Measurements from ENCODE around the gene VPS54.

DNA sequence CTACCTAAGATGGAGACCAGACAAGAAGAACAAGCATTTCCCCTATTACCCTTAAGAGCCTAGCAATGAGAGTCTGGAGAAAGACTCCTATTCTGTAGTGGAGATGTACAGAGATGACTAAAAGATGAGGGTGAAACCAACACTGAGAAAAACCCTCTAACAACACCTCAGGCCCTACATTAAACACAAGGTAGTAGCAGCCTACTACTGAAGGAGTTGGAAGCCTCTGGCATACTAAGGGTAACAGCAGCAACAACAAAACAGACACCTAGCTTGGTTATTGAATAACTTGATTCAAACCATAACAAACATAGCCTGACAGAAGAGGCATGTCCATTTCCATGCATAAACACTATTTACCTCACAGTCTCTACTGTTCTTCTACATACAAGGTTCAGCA, 117.1 kb downstream of the VPS54 start:
- TF ChIP-seq, protein P1, sequence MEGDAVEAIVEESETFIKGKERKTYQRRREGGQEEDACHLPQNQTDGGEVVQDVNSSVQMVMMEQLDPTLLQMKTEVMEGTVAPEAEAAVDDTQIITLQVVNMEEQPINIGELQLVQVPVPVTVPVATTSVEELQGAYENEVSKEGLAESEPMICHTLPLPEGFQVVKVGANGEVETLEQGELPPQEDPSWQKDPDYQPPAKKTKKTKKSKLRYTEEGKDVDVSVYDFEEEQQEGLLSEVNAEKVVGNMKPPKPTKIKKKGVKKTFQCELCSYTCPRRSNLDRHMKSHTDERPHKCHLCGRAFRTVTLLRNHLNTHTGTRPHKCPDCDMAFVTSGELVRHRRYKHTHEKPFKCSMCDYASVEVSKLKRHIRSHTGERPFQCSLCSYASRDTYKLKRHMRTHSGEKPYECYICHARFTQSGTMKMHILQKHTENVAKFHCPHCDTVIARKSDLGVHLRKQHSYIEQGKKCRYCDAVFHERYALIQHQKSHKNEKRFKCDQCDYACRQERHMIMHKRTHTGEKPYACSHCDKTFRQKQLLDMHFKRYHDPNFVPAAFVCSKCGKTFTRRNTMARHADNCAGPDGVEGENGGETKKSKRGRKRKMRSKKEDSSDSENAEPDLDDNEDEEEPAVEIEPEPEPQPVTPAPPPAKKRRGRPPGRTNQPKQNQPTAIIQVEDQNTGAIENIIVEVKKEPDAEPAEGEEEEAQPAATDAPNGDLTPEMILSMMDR (IDR thresholded peaks at IDR 0.05), result no peak
- TF ChIP-seq POLR2AphosphoS5 (IDR thresholded peaks at IDR 0.05), result no peak
- no peak for TF ChIP-seq POLR2A (IDR thresholded peaks at IDR 0.05)
